NT2/D1 (cell line): Measurements from ENCODE around the gene ERN1.
"Not testable (repeated sequence)": the region's sequence is repeated elsewhere in the genome, so short reads cannot be mapped to it uniquely, and the experiment has no call there.

Experiments
- DNase-seq: peaks from one replicate; pipeline ENCODE4 v3.0.0-alpha.2; 2011; ENCODE audit warnings: low read depth, low spot score
- H3K27me3 ChIP-seq: 2 replicates; pipeline ENCODE4 v1.6.0; 2011; ENCODE audit warnings: mild to moderate bottlenecking; ENCODE audit not compliant: insufficient read length, insufficient read depth
- H3K36me3 ChIP-seq: 2 replicates; pipeline ENCODE4 v1.6.1; 2011; ENCODE audit warnings: mild to moderate bottlenecking, low read length, mixed read lengths; ENCODE audit not compliant: insufficient read depth, insufficient read length
- H3K4me1 ChIP-seq: 2 replicates; pipeline ENCODE4 v1.5.1; 2011; ENCODE audit not compliant: insufficient read depth, insufficient read length
- H3K4me3 ChIP-seq: 2 replicates; pipeline ENCODE4 v1.5.1; 2011; ENCODE audit warnings: low read depth; ENCODE audit not compliant: insufficient read length
- H3K9ac ChIP-seq: 2 replicates; pipeline ENCODE4 v1.6.0; 2011; ENCODE audit warnings: low read depth; ENCODE audit not compliant: insufficient read length
- H3K9me3 ChIP-seq: 2 replicates; pipeline ENCODE4 v1.5.1; 2011; ENCODE audit warnings: mild to moderate bottlenecking, low read length; ENCODE audit not compliant: insufficient read depth
- SUZ12 ChIP-seq: IDR thresholded peaks from 2 replicates; pipeline ENCODE4 v1.6.1; 2011; ENCODE audit not compliant: insufficient read length, insufficient read depth; ENCODE audit errors: extremely low read depth
- YY1 ChIP-seq: IDR thresholded peaks from 2 replicates; pipeline ENCODE4 v1.6.1; 2011; ENCODE audit not compliant: insufficient read length, insufficient read depth
- ZNF274 ChIP-seq: IDR thresholded peaks from 2 replicates; pipeline ENCODE4 v1.6.1; 2011; ENCODE audit warnings: mild to moderate bottlenecking, low read depth, low read length

The ERN1 gene

DNA sequence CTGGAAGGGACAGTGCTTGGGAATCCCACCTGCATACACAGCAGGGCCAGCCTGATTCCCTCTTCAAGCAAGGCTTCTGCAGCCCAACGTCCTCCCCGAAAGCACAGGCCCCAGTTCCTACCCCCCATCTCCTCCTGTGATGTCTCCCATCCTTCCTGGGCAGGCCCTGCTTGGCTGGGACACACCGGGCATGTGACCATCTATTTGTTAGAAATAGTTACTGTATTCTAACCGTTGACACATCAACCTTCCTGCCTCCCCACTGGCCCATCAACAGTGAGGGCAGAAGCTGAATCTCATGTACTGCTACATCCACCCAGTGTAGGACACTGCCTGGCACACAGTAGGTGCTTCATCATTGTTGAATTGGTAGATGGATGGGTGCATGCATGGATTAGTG lies 121.1 kb downstream of the ERN1 start:
- Histone ChIP-seq H3K36me3 (no peaks in the 10 kb centered on the region), H3K27me3 (no peaks in the 10 kb centered on the region), H3K9ac (no peak overlapping the region), H3K4me1 (peaks cover 10% of the 10 kb centered on the region), H3K9me3 (no peaks in the 10 kb centered on the region), H3K4me3 (no peak overlapping the region)
- TF ChIP-seq ZNF274, result no peak
- no peak for TF ChIP-seq YY1
- TF ChIP-seq SUZ12, result no peak
- no peak for DNase-seq

- H3K9me3 ChIP-seq, result no peaks in the 10 kb centered on the region
- no peaks in the 10 kb centered on the region for H3K36me3 ChIP-seq
- H3K4me3 ChIP-seq, result no peak overlapping the region
- H3K27me3 ChIP-seq, result no peaks in the 10 kb centered on the region
- H3K9ac ChIP-seq, result no peak overlapping the region
- TF ChIP-seq ZNF274, result no peak
- no peak for TF ChIP-seq SUZ12
- no peak for TF ChIP-seq YY1
- no peak for DNase-seq
- H3K4me1 ChIP-seq, result peaks cover 10% of the 10 kb centered on the region
These were observed 121.6 kb downstream of the ERN1 start for GRCh38 chr17:64008346-64008745.

- Histone ChIP-seq H3K36me3 (no peaks in the 10 kb centered on the region), H3K4me1 (peaks cover 10% of the 10 kb centered on the region)
- DNase-seq, result no peak
These were observed 122.1 kb downstream of the ERN1 start for GRCh38 chr17:64007838-64008282.

GRCh38 chr17:64007089-64007837 lies 122.7 kb downstream of the ERN1 start:
- DNase-seq, H3K9me3 ChIP-seq, H3K4me1 ChIP-seq, H3K27me3 ChIP-seq, H3K36me3 ChIP-seq, H3K4me3 ChIP-seq, H3K9ac ChIP-seq: not testable (repeated sequence)

More at GRCh38 chr17:64007838-64008282, 122.1 kb downstream of the ERN1 start:
- Histone ChIP-seq H3K9ac (no peak overlapping the region), H3K27me3 (no peaks in the 10 kb centered on the region), H3K4me3 (no peak overlapping the region), H3K9me3 (no peaks in the 10 kb centered on the region)
- TF ChIP-seq YY1 (no peak), SUZ12 (no peak), ZNF274 (no peak)

GRCh38 chr17:64006361-64007088 lies 123.4 kb downstream of the ERN1 start:
- no peaks in the 10 kb centered on the region for H3K36me3 ChIP-seq
- DNase-seq, result no peak
- no peak for TF ChIP-seq YY1
- no peak for TF ChIP-seq SUZ12
- no peak for TF ChIP-seq ZNF274
- H3K27me3 ChIP-seq, result no peaks in the 10 kb centered on the region
- peaks cover 12% of the 10 kb centered on the region for H3K4me1 ChIP-seq
- no peak overlapping the region for H3K9ac ChIP-seq
- H3K9me3 ChIP-seq, result no peaks in the 10 kb centered on the region
- no peak overlapping the region for H3K4me3 ChIP-seq

GRCh38 chr17:64005734-64006167 lies 124.2 kb downstream of the ERN1 start:
- Histone ChIP-seq H3K4me3 (no peak overlapping the region), H3K9me3 (no peaks in the 10 kb centered on the region), H3K27me3 (no peaks in the 10 kb centered on the region), H3K4me1 (peaks cover 12% of the 10 kb centered on the region), H3K9ac (no peak overlapping the region), H3K36me3 (no peaks in the 10 kb centered on the region)
- DNase-seq, result no peak
- TF ChIP-seq ZNF274, result no peak
- no peak for TF ChIP-seq SUZ12
- no peak for TF ChIP-seq YY1

DNA sequence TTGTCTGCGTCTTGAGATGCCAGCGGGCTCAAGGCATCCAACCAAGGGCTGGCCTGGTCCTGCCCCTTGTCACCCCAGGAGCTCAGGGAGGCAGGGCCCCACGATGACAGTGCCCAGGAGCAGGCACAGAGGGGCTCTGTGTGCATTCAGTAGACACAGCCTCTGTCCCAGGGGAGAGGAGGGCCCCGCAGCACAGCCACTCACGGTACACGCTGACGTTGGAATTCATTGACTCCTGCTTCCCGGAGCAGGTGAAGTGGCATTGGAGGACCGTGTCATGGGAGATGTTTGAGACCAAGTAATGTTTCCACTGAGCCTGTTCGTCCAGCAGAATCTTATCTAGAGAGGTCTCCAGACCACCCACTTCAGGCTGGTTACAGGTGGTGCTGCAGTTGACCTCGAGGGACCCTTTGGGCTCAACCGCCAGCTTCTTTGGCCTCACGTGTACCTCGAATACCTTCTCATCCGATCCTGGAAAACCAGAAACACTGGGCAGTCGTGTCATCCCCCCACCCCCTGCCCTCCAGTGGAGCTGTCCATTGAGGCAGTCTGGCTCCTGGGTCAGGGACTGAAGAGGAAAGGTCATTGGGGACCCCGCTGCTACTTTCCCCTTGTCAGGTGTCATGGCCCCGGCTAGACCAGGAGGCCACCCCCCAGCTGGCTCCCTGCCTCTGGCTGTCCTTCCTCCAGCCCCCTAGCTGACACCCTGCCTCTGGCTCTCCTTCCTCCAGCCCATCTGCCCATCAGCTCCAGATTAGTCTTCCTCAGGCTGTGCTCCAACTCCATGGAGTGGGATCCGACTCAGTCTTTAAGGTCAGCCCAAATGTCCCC lies 124.8 kb downstream of the ERN1 start:
- Histone ChIP-seq H3K4me1 (peaks cover 12% of the 10 kb centered on the region), H3K9me3 (no peaks in the 10 kb centered on the region), H3K9ac (no peak overlapping the region), H3K36me3 (no peaks in the 10 kb centered on the region), H3K27me3 (no peaks in the 10 kb centered on the region), H3K4me3 (no peak overlapping the region)
- TF ChIP-seq SUZ12 (no peak), ZNF274 (no peak)
- no peak for DNase-seq
